Immature natural killer cell (primary cell): ENCODE data around the gene AHNAK. TPM values are rescaled to one million over a fixed set of nuclear protein-coding genes. Genes with fewer than 3 reads are reported as not detected.
A peak's percentile ranks its signal among the peaks of the same experiment; 100 is the strongest.

Experiments used
- DNase-seq, 3 donors: peaks; one replicate each; pipeline ENCODE4 v3.0.0; 2022; ENCODE audit warnings: mixed read lengths in 1 of 3
- H3K27ac Mint-ChIP-seq, 6 donors: one replicate each; pipeline ENCODE4 v1.8.0; 2020; ENCODE audit warnings: mixed read lengths in 6 of 6, mild to moderate bottlenecking in 5 of 6, inconsistent platforms in 4 of 6, moderate library complexity in 3 of 6
- H3K27me3 Mint-ChIP-seq, 3 donors: one replicate each; pipeline ENCODE4 v1.8.0; 2020 to 2021; ENCODE audit warnings: low read depth in 3 of 3, mild to moderate bottlenecking in 3 of 3, mixed read lengths in 3 of 3, moderate library complexity in 3 of 3, inconsistent platforms in 1 of 3
- H3K36me3 Mint-ChIP-seq, 3 donors: one replicate each; pipeline ENCODE4 v1.8.0; 2020; ENCODE audit warnings: mixed read lengths in 3 of 3, inconsistent platforms in 2 of 3, mild to moderate bottlenecking in 2 of 3
- H3K4me1 Mint-ChIP-seq, 2 donors: one replicate each; pipeline ENCODE4 v1.8.0; 2020; ENCODE audit warnings: inconsistent platforms in 2 of 2, mild to moderate bottlenecking in 2 of 2, mixed read lengths in 2 of 2, moderate library complexity in 1 of 2
- H3K4me3 Mint-ChIP-seq, 5 donors: one replicate each; pipeline ENCODE4 v1.8.0; 2020; ENCODE audit warnings: mild to moderate bottlenecking in 5 of 5, mixed read lengths in 5 of 5, inconsistent platforms in 3 of 5, moderate library complexity in 3 of 5
- H3K9me3 Mint-ChIP-seq, 6 donors: one replicate each; pipeline ENCODE4 v1.8.0; 2020; ENCODE audit warnings: mild to moderate bottlenecking in 6 of 6, mixed read lengths in 6 of 6, inconsistent platforms in 4 of 6, moderate library complexity in 3 of 6
- polyA plus RNA-seq, 3 donors: library from polyadenylated mRNA; unstranded; fragments of 300-500 nt; fragmentation: Illumina TruSeq; gene quantifications; one replicate each; pipeline ENCODE4 v1.2.3, GENCODE V29; 2021

AHNAK gene
- polyA plus RNA-seq, 3 donors from 2014 or later: 45.0 to 217 (median 57.2) TPM

- Mint-ChIP-seq H3K9me3 (no peaks in the 10 kb centered on the region), H3K27ac (no peak overlapping the region), H3K4me3 (no peak overlapping the region), H3K27me3 (peaks cover 0 to 6% (median 0%) of the 10 kb centered on the region in 3 donors), H3K36me3 (no peaks in the 10 kb centered on the region), H3K4me1 (peaks cover 16 to 25% of the 10 kb centered on the region in 2 donors)
- DNase-seq: no peak
Observed at GRCh38 chr11:62406034-62406433, 140.6 kb downstream of the AHNAK start.

- peaks cover 0 to 6% (median 0%) of the 10 kb centered on the region in 3 donors for H3K27me3 Mint-ChIP-seq
- H3K9me3 Mint-ChIP-seq: no peaks in the 10 kb centered on the region
- no peak overlapping the region for H3K4me3 Mint-ChIP-seq
- DNase-seq: no peak
- peaks cover 16 to 26% of the 10 kb centered on the region in 2 donors for H3K4me1 Mint-ChIP-seq
- H3K27ac Mint-ChIP-seq: peak overlapping the region in 2 of 6 donors; percentile 0
- H3K36me3 Mint-ChIP-seq: no peaks in the 10 kb centered on the region
Observed at GRCh38 chr11:62404901-62405300, 141.7 kb downstream of the AHNAK start.

GRCh38 chr11:62404435-62404834 is 142.2 kb downstream of the AHNAK start:
- Mint-ChIP-seq H3K27ac (no peak overlapping the region), H3K9me3 (no peaks in the 10 kb centered on the region), H3K4me1 (peaks cover 16 to 29% of the 10 kb centered on the region in 2 donors), H3K36me3 (no peaks in the 10 kb centered on the region), H3K27me3 (peaks cover 0 to 6% (median 0%) of the 10 kb centered on the region in 3 donors), H3K4me3 (no peak overlapping the region)
- DNase-seq: no peak

GRCh38 chr11:62402960-62403730 is 143.5 kb downstream of the AHNAK start:
- peak overlapping the region; percentile 5 to 91 (median 75) for H3K27ac Mint-ChIP-seq
- H3K9me3 Mint-ChIP-seq: no peaks in the 10 kb centered on the region
- peak overlapping the region; percentile 63 to 84 (median 73) for H3K4me3 Mint-ChIP-seq
- H3K27me3 Mint-ChIP-seq: peaks cover 0 to 6% (median 2%) of the 10 kb centered on the region in 3 donors
- DNase-seq: no peak
- no peaks in the 10 kb centered on the region for H3K36me3 Mint-ChIP-seq
- H3K4me1 Mint-ChIP-seq: peaks cover 19 to 42% of the 10 kb centered on the region in 2 donors

DNA sequence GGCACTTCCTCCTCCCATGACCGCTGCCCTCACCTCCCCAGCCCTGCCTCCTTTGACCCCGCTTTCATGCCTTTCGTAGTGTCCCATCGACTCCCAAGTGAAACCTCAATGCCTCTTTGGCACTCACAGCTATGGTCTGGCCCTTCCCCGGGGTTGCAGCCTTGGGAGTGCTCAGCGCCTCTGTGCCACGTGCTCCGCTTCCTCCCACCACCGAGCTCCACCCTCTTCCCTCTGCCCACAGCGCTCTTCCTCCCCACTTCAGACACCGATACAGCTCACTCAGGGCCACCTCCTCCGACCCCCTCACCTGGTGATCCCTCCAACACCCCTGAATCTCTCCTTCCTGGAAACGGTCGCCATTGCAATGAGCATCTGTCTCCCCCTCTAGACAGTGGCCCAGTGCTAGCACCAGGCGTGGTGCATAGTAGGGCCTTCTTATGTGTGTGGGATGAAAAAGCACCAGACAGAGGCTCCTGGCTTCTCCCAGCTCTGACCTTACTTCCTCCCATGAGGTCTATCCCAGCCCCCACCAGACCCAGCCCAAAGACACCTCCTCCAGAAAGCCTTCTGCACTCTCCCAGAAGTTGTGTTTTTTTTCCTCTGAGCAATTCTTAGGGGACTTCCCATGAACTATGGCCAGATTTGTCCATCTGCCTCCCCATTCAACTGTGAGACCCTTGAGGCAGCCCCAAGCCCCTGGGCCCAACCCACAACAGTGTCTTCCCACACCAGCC is 144.2 kb downstream of the AHNAK start:
- DNase-seq: peak in 2 of 3 donors; percentile 32 to 45
- Mint-ChIP-seq H3K27me3 (peaks cover 0 to 6% (median 2%) of the 10 kb centered on the region in 3 donors), H3K27ac (peak overlapping the region; percentile 5 to 91 (median 75)), H3K4me3 (peak overlapping the region; percentile 63 to 84 (median 73)), H3K36me3 (no peaks in the 10 kb centered on the region), H3K4me1 (peaks cover 19 to 48% of the 10 kb centered on the region in 2 donors), H3K9me3 (no peaks in the 10 kb centered on the region)

- no peak for DNase-seq
- Mint-ChIP-seq H3K4me1 (peaks cover 19 to 48% of the 10 kb centered on the region in 2 donors), H3K4me3 (peak overlapping the region; percentile 63 to 84 (median 73)), H3K36me3 (no peaks in the 10 kb centered on the region), H3K27me3 (peaks cover 0 to 6% (median 2%) of the 10 kb centered on the region in 3 donors), H3K9me3 (no peaks in the 10 kb centered on the region), H3K27ac (peak overlapping the region; percentile 5 to 91 (median 72))
Observed at GRCh38 chr11:62401811-62402210, 144.8 kb downstream of the AHNAK start.

GRCh38 chr11:62401356-62401755 is 145.2 kb downstream of the AHNAK start:
- Mint-ChIP-seq H3K36me3 (no peaks in the 10 kb centered on the region), H3K27ac (peak overlapping the region in 5 of 6 donors; percentile 5 to 85 (median 60)), H3K4me3 (peak overlapping the region; percentile 63 to 84 (median 73)), H3K4me1 (peaks cover 19 to 48% of the 10 kb centered on the region in 2 donors), H3K27me3 (peaks cover 0 to 6% (median 2%) of the 10 kb centered on the region in 3 donors), H3K9me3 (no peaks in the 10 kb centered on the region)
- DNase-seq: no peak

DNA sequence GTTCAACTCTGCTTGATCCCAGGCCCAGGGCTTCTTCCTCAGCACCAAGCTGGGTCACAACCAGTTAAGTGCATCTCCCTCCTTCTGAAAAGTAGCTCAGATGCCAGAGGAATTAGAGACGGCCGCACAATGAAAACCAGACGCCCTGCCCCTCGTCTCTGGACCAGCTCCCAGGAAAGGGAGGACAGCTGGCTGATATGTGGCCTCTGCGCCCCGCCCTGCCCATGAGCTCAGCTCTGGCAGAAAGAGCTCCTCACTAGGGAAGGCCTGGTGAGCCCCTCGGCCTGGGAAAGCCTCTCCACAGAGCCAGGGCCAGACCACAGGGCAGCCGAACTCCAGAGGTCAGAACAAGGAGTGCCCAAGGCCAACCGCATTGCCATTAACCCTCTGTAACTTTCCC is 145.8 kb downstream of the AHNAK start:
- peaks cover 19 to 48% of the 10 kb centered on the region in 2 donors for H3K4me1 Mint-ChIP-seq
- H3K9me3 Mint-ChIP-seq: no peaks in the 10 kb centered on the region
- H3K27ac Mint-ChIP-seq: peak overlapping the region in 2 of 6 donors; percentile 29 to 56
- no peak for DNase-seq
- no peak overlapping the region for H3K4me3 Mint-ChIP-seq
- peaks cover 0 to 6% (median 2%) of the 10 kb centered on the region in 3 donors for H3K27me3 Mint-ChIP-seq
- no peaks in the 10 kb centered on the region for H3K36me3 Mint-ChIP-seq

GRCh38 chr11:62400281-62400680 is 146.3 kb downstream of the AHNAK start:
- Mint-ChIP-seq H3K36me3 (no peaks in the 10 kb centered on the region), H3K27me3 (peaks cover 0 to 6% (median 2%) of the 10 kb centered on the region in 3 donors), H3K9me3 (no peaks in the 10 kb centered on the region), H3K4me1 (peaks cover 19 to 48% of the 10 kb centered on the region in 2 donors), H3K4me3 (no peak overlapping the region), H3K27ac (no peak overlapping the region)
- DNase-seq: no peak

DNA sequence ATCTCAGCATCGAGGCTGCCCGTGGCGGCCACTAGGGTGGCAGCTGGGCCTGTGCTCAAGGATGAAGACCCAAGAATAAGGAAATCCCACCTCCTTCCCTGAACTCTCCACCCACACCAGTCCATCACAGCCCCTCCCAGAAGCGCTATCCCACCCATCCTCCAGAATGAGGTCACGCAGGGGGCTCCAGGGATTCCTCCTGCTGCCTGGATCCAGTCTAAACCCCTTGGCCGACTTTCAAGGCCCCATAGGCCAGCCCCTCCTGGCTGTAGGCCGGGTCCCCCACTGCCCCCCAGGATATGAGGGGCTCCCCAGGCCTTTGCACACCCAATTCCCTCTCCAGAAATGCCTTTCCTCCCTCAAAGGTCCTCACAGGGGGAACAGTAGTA is 146.7 kb downstream of the AHNAK start:
- Mint-ChIP-seq H3K4me1 (peaks cover 19 to 51% of the 10 kb centered on the region in 2 donors), H3K36me3 (no peaks in the 10 kb centered on the region), H3K4me3 (no peak overlapping the region), H3K9me3 (no peaks in the 10 kb centered on the region), H3K27me3 (peaks cover 0 to 4% (median 2%) of the 10 kb centered on the region in 3 donors), H3K27ac (peak overlapping the region in 1 of 6 donors; percentile 21)
- DNase-seq: no peak

DNA sequence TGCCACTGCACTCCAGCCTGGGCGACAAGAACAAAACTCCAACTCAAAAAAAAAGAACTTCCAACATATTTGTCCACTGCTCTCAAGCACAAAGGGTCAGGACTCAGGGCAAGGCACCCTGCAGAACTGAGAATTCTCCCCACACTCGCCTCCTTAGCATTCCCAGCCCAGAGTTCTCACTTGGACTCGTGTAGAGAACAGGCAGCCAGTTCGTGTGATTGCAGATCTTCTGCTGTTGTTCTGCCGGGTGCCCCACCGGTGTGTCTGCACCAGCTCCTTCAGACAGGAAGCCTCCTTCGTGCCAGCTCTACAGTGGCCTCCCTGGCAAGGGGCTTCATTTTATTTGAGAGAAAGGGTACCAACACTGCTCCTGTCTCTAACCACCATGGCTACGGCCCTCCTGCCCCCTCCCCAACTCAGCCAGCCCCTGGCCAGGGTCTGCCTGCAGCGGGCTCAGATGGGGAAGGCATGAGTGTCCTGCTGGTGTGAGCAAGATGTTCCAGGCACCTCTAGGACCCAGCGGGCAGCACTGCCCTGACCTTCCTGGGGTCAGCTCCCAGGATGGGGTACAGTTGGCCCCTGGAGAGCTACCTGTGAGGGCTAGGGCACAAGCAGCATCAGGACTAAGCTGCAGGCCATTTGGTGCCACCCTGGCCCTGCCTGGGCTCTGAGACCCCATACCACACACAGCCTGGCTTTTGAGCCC is 147.3 kb downstream of the AHNAK start:
- DNase-seq: no peak
- Mint-ChIP-seq H3K4me1 (peaks cover 19 to 56% of the 10 kb centered on the region in 2 donors), H3K9me3 (no peaks in the 10 kb centered on the region), H3K27ac (peak overlapping the region in 2 of 6 donors; percentile 27 to 59), H3K4me3 (peak overlapping the region in 1 of 5 donors; percentile 44), H3K27me3 (peaks cover 0 to 4% (median 2%) of the 10 kb centered on the region in 3 donors), H3K36me3 (no peaks in the 10 kb centered on the region)

DNA sequence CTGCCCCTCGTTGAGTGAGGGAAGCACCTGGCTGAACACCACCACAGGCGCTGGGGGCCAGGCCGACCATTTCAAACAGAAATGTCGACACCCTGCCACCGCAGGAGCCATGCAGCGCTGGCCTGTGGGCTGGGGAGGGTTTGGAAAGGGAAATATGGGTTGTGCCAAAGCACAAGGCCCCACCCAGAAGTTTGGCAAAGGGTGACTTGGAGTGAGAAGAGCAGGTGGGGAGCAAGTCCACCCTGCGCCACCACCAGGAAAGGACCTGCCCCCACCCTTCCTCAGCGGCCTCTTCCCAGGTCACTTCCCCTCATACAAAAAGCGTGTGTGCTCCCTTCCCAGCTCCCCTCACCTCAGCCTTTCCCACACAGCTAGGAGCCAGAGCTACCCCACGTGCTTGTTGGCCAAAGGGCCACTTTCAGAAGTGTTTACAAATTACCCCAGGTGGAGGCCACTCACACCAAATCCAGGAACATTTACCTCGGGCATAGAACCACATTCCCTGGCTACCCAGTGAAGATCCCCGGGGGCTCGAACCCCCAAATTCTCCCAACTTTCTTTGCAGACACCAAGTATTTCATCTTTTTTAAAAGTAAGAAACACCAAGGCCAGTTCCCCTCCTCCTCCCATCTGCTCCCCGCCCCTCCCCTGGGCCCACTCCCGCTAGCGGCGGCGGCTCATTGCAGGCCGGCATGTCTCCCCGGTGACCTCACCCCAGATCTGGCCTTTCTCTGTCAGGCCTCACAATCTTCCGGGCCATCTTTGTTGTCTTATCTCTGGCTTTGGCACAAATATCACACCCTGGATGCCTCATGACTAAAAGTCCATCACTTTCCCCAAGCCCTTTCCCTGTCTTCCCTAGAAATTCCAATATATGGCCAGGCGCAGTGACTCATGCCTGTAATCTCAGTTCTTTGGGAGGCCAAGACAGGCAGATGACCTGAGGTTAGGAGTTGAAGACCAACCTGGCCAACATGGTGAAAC is 148.3 kb downstream of the AHNAK start:
- peaks cover 0 to 2% (median 2%) of the 10 kb centered on the region in 3 donors for H3K27me3 Mint-ChIP-seq
- H3K27ac Mint-ChIP-seq: peak overlapping the region in 1 of 6 donors; percentile 68
- DNase-seq: no peak
- peaks cover 19 to 56% of the 10 kb centered on the region in 2 donors for H3K4me1 Mint-ChIP-seq
- no peaks in the 10 kb centered on the region for H3K36me3 Mint-ChIP-seq
- H3K9me3 Mint-ChIP-seq: no peaks in the 10 kb centered on the region
- peak overlapping the region in 1 of 5 donors; percentile 11 for H3K4me3 Mint-ChIP-seq
